Measurements from ENCODE around the gene WNT5A. TPM values are rescaled to one million over a fixed set of nuclear protein-coding genes. Genes with fewer than 3 reads are reported as not detected.

The WNT5A gene
- total RNA-seq, 6 experiments from 2014 or later, result 0.64 to 3.6 (median 2.4) TPM

- no peaks in the 10 kb centered on the region for H3K27me3 ChIP-seq
Observed at GRCh38 chr3:55439657-55440056, 47.4 kb downstream of the WNT5A start.

GRCh38 chr3:55436644-55437043 lies 50.5 kb downstream of the WNT5A start:
- H3K27me3 ChIP-seq, result no peaks in the 10 kb centered on the region
- no peaks in the 10 kb centered on the region for H3K36me3 ChIP-seq
- no peaks in the 10 kb centered on the region for H3K4me1 ChIP-seq
- no peak overlapping the region for H3K4me3 ChIP-seq
- intact Hi-C loops (cut with DNase I), result no loop called here
- no peak overlapping the region for H3K27ac ChIP-seq
- no peak for ATAC-seq
- no peak for DNase-seq
- H3K9me3 ChIP-seq, result no peaks in the 10 kb centered on the region
- TF ChIP-seq POLR2A (IDR thresholded peaks at IDR 0.05), result no peak
- no peak for TF ChIP-seq CTCF (IDR thresholded peaks at IDR 0.05)

More at GRCh38 chr3:55439657-55440056, 47.4 kb downstream of the WNT5A start:
- Histone ChIP-seq H3K27ac (no peak overlapping the region), H3K4me1 (no peaks in the 10 kb centered on the region), H3K9me3 (no peaks in the 10 kb centered on the region), H3K4me3 (no peak overlapping the region), H3K36me3 (no peaks in the 10 kb centered on the region)
- TF ChIP-seq POLR2A (IDR thresholded peaks at IDR 0.05), result no peak
- no peak for TF ChIP-seq CTCF (IDR thresholded peaks at IDR 0.05)
- intact Hi-C loops (cut with DNase I), result no loop called here
- 87% methylated on average over 3 of the region's 3 CpGs for WGBS (ENCODE audit: insufficient coverage, low coverage, low lambda C conversion rate, missing lambda C conversion rate)
- ATAC-seq (no peak), DNase-seq (no peak)

- Histone ChIP-seq H3K4me1 (no peaks in the 10 kb centered on the region), H3K27me3 (no peaks in the 10 kb centered on the region), H3K27ac (no peak overlapping the region), H3K4me3 (no peak overlapping the region), H3K36me3 (no peaks in the 10 kb centered on the region), H3K9me3 (no peaks in the 10 kb centered on the region)
- no peak for DNase-seq
- no peak for TF ChIP-seq POLR2A (IDR thresholded peaks at IDR 0.05)
- TF ChIP-seq CTCF (IDR thresholded peaks at IDR 0.05), result no peak
- no peak for ATAC-seq
- WGBS (ENCODE audit: insufficient coverage, low coverage, low lambda C conversion rate, missing lambda C conversion rate), result 66% methylated on average over 8 of the region's 8 CpGs
- intact Hi-C loops (cut with DNase I), result no loop called here
Observed at GRCh38 chr3:55435491-55435890, 51.6 kb downstream of the WNT5A start.

GRCh38 chr3:55434789-55435188 lies 52.3 kb downstream of the WNT5A start:
- Histone ChIP-seq H3K4me3 (no peak overlapping the region), H3K36me3 (no peaks in the 10 kb centered on the region), H3K27me3 (no peaks in the 10 kb centered on the region), H3K4me1 (no peaks in the 10 kb centered on the region), H3K9me3 (no peaks in the 10 kb centered on the region), H3K27ac (no peak overlapping the region)
- TF ChIP-seq POLR2A (IDR thresholded peaks at IDR 0.05) (no peak), CTCF (IDR thresholded peaks at IDR 0.05) (peak; percentile 26 to 58 (median 43))
- no peak for DNase-seq
- WGBS (ENCODE audit: insufficient coverage, low coverage, low lambda C conversion rate, missing lambda C conversion rate), result 24% methylated on average over 1 of the region's 1 CpG
- intact Hi-C loops (cut with DNase I), result no loop called here
- ATAC-seq, result peak in 3 of 4 donors; percentile 29 to 60 (median 44)

GRCh38 chr3:55431041-55431440 lies 56.1 kb downstream of the WNT5A start:
- ATAC-seq, result no peak
- WGBS (ENCODE audit: insufficient coverage, low coverage, low lambda C conversion rate, missing lambda C conversion rate), result 74% methylated on average over 4 of the region's 6 CpGs

More at GRCh38 chr3:55431041-55431440, 56.1 kb downstream of the WNT5A start:
- TF ChIP-seq POLR2A (IDR thresholded peaks at IDR 0.05), result no peak
- TF ChIP-seq CTCF (IDR thresholded peaks at IDR 0.05), result no peak
- no peaks in the 10 kb centered on the region for H3K9me3 ChIP-seq
- H3K27me3 ChIP-seq, result no peaks in the 10 kb centered on the region
- H3K27ac ChIP-seq, result no peak overlapping the region
- no peaks in the 10 kb centered on the region for H3K4me1 ChIP-seq
- no peaks in the 10 kb centered on the region for H3K36me3 ChIP-seq
- DNase-seq, result no peak
- no peak overlapping the region for H3K4me3 ChIP-seq
- intact Hi-C loops (cut with DNase I), result no loop called here

All from right lobe of liver (tissue), 6 donors.